Liver (tissue), 9 donors: Measurements from ENCODE around the gene TMEM51. TPM values are rescaled to one million over a fixed set of nuclear protein-coding genes. Genes with fewer than 3 reads are reported as not detected.

ENCODE experiments used
- DNase-seq: peaks from one replicate; pipeline ENCODE4 v3.0.0-alpha.2; 2017; ENCODE audit warnings: low spot score
- H3K27ac ChIP-seq, 2 donors: one replicate each; pipeline ENCODE4 v1.7.0; 2013; ENCODE audit warnings: inconsistent platforms in 2 of 2, low read length in 2 of 2, control low read depth in 1 of 2, low read depth in 1 of 2, mild to moderate bottlenecking in 1 of 2
- H3K27me3 ChIP-seq, 4 donors: one replicate each; pipeline versions ENCODE4 v1.6.1 to v1.7.0; 2013; ENCODE audit warnings: low read length in 3 of 4, inconsistent platforms in 1 of 4, mild to moderate bottlenecking in 1 of 4, moderate library complexity in 1 of 4; ENCODE audit not compliant: control insufficient read depth in 4 of 4, insufficient read depth in 4 of 4
- H3K36me3 ChIP-seq, 4 donors: one replicate each; pipeline versions ENCODE4 v1.6.1 to v1.7.0; 2013; ENCODE audit warnings: low read length in 3 of 4, mild to moderate bottlenecking in 3 of 4, low read depth in 1 of 4, moderate library complexity in 1 of 4; ENCODE audit not compliant: control insufficient read depth in 4 of 4, insufficient read depth in 3 of 4
- H3K4me1 ChIP-seq, 4 donors: one replicate each; pipeline versions ENCODE4 v1.6.1 to v1.7.0; 2013; ENCODE audit warnings: low read length in 3 of 4, mild to moderate bottlenecking in 3 of 4, moderate library complexity in 1 of 4; ENCODE audit not compliant: control insufficient read depth in 4 of 4, insufficient read depth in 4 of 4
- H3K4me3 ChIP-seq, 3 donors: one replicate each; pipeline versions ENCODE4 v1.6.1 to v1.7.0; 2013; ENCODE audit warnings: low read length in 3 of 3, control low read depth in 1 of 3, low read depth in 1 of 3, mild to moderate bottlenecking in 1 of 3
- H3K9ac ChIP-seq, 2 donors: one replicate each; pipeline ENCODE4 v1.7.0; 2013; ENCODE audit warnings: low read length in 2 of 2, mild to moderate bottlenecking in 2 of 2, moderate library complexity in 2 of 2, control low read depth in 1 of 2, low read depth in 1 of 2
- H3K9me3 ChIP-seq, 4 donors: one replicate each; pipeline versions ENCODE4 v1.6.1 to v1.7.0; 2013; ENCODE audit warnings: low read length in 3 of 4; ENCODE audit not compliant: control insufficient read depth in 4 of 4
- ATF3 ChIP-seq: IDR thresholded peaks from 2 replicates; pipeline ENCODE4 v1.6.1; 2016; ENCODE audit warnings: antibody characterized with exemption
- CTCF ChIP-seq: fragments of 150-350 bp; IDR thresholded peaks from 2 replicates; pipeline ENCODE4 v1.5.1; 2017; ENCODE audit warnings: improper control_type of control experiment, low read depth, low read length; ENCODE audit not compliant: missing input control
- EGR1 ChIP-seq, 2 donors: IDR thresholded peaks; 2 replicates each; pipeline ENCODE4 v1.6.1; 2016 to 2018; ENCODE audit warnings: antibody characterized with exemption in 2 of 2, low read depth in 2 of 2
- FOXA1 ChIP-seq: IDR thresholded peaks from 2 replicates; pipeline ENCODE4 v1.6.1; 2016; ENCODE audit warnings: antibody characterized with exemption
- FOXA2 ChIP-seq: IDR thresholded peaks from 2 replicates; pipeline ENCODE4 v1.6.1; 2016; ENCODE audit warnings: antibody characterized with exemption
- GABPA ChIP-seq, 2 donors: IDR thresholded peaks in 1 of 2; conservative IDR thresholded peaks in 1 of 2; 2 replicates each; pipeline ENCODE4 v1.6.1; 2016; ENCODE audit warnings: antibody characterized with exemption in 2 of 2, mild to moderate bottlenecking in 1 of 2, moderate library complexity in 1 of 2
- HNF4A ChIP-seq, 2 donors: conservative IDR thresholded peaks; 2 replicates each; pipeline ENCODE4 v1.6.1; 2016; ENCODE audit warnings: antibody characterized with exemption in 2 of 2, mild to moderate bottlenecking in 2 of 2
- HNF4G ChIP-seq: IDR thresholded peaks from 2 replicates; pipeline ENCODE4 v1.6.1; 2016; ENCODE audit warnings: antibody characterized with exemption
- JUND ChIP-seq, 2 donors: IDR thresholded peaks; 2 replicates each; pipeline ENCODE4 v1.6.1; 2016; ENCODE audit warnings: antibody characterized with exemption in 2 of 2
- MAX ChIP-seq: IDR thresholded peaks from 2 replicates; pipeline ENCODE4 v1.6.1; 2016; ENCODE audit warnings: antibody characterized with exemption
- NR2F2 ChIP-seq: IDR thresholded peaks from 2 replicates; pipeline ENCODE4 v1.6.1; 2016; ENCODE audit warnings: antibody characterized with exemption
- RAD21 ChIP-seq, 2 donors: IDR thresholded peaks; 2 replicates each; pipeline ENCODE4 v1.6.1; 2016; ENCODE audit warnings: antibody characterized with exemption in 2 of 2, mild to moderate bottlenecking in 2 of 2
- REST ChIP-seq: IDR thresholded peaks from 2 replicates; pipeline ENCODE4 v1.6.1; 2016; ENCODE audit warnings: antibody characterized with exemption, mild to moderate bottlenecking
- RXRA ChIP-seq, 2 donors: IDR thresholded peaks; 2 replicates each; pipeline ENCODE4 v1.6.1; 2017 to 2018; ENCODE audit warnings: antibody characterized with exemption in 2 of 2, mild to moderate bottlenecking in 1 of 2
- SP1 ChIP-seq: IDR thresholded peaks from 2 replicates; pipeline ENCODE4 v1.6.1; 2018; ENCODE audit warnings: antibody characterized with exemption, mild to moderate bottlenecking
- TAF1 ChIP-seq: conservative IDR thresholded peaks from 2 replicates; pipeline ENCODE4 v1.6.1; 2016; ENCODE audit warnings: antibody characterized with exemption, mild to moderate bottlenecking
- YY1 ChIP-seq: IDR thresholded peaks from 2 replicates; pipeline ENCODE4 v1.6.1; 2016; ENCODE audit warnings: antibody characterized with exemption, mild to moderate bottlenecking
- ZBTB33 ChIP-seq: IDR thresholded peaks from 2 replicates; pipeline ENCODE4 v1.6.1; 2016; ENCODE audit warnings: antibody characterized with exemption
- WGBS: extraction: QIAGEN DNeasy Blood & Tissue Kit; methylation state at CpG from one replicate; pipeline ENCODE4 v1.1.7; 2013; 5-methylcytosine and 5-hydroxymethylcytosine counted together
- polyA plus RNA-seq, 2 donors: library from polyadenylated mRNA; stranded (reverse) in 1 of 2; unstranded in 1 of 2; fragments of 200-250 nt in 1 of 2; fragments of >200 nt in 1 of 2; fragmentation: Nextera tagmentation in 1 of 2; extraction: Ambion mirVana in 1 of 2; gene quantifications; one replicate each; pipeline versions ENCODE4 v1.2.1 to v1.2.3, GENCODE V29; 2013 to 2015
- total RNA-seq, 2 donors: library from RNA; depleted of rRNA; stranded (reverse); fragments of >200 nt; gene quantifications; one replicate each; pipeline ENCODE4 v1.2.3, GENCODE V29; 2014
- donor health status: healthy.
- donor health status: healthy.
- donor health status: healthy.
- donor health status: healthy.
- donor health status: healthy.

Gene TMEM51
- total and polyA plus RNA-seq, 4 donors: 1.3 to 2.7 (median 1.9) TPM

GRCh38 chr1:15185617-15186016 is 32.1 kb downstream of the TMEM51 start:
- DNase-seq: no peak
- Histone ChIP-seq H3K4me1 (no peaks in the 10 kb centered on the region), H3K9me3 (no peaks in the 10 kb centered on the region), H3K36me3 (no peaks in the 10 kb centered on the region), H3K27me3 (peaks cover 0 to 5% (median under 1%) of the 10 kb centered on the region in 4 donors), H3K9ac (no peak overlapping the region), H3K27ac (no peak overlapping the region), H3K4me3 (no peak overlapping the region)
- 41% methylated on average over 3 of the region's 3 CpGs for WGBS
- TF ChIP-seq ZBTB33 (no peak), REST (no peak), GABPA (IDR thresholded peaks at IDR 0.05 in 1 of 2, conservative IDR thresholded peaks at IDR 0.05 in 1 of 2) (no peak), RAD21 (IDR thresholded peaks at IDR 0.05) (no peak), MAX (no peak), JUND (IDR thresholded peaks at IDR 0.05) (no peak), CTCF (no peak), FOXA1 (no peak), RXRA (IDR thresholded peaks at IDR 0.05) (no peak), SP1 (no peak)

GRCh38 chr1:15186073-15186845 is 32.7 kb downstream of the TMEM51 start:
- no peak for DNase-seq
- Histone ChIP-seq H3K9ac (no peak overlapping the region), H3K4me1 (no peaks in the 10 kb centered on the region), H3K36me3 (no peaks in the 10 kb centered on the region), H3K9me3 (no peaks in the 10 kb centered on the region), H3K27me3 (peaks cover 0 to 2% (median 0%) of the 10 kb centered on the region in 4 donors), H3K27ac (no peak overlapping the region), H3K4me3 (no peak overlapping the region)
- WGBS: 75% methylated on average over 6 of the region's 6 CpGs
- no peak for TF ChIP-seq GABPA (IDR thresholded peaks at IDR 0.05 in 1 of 2, conservative IDR thresholded peaks at IDR 0.05 in 1 of 2)
- no peak for TF ChIP-seq NR2F2
- no peak for TF ChIP-seq TAF1
- no peak for TF ChIP-seq FOXA1
- TF ChIP-seq SP1: no peak
- no peak for TF ChIP-seq HNF4A (conservative IDR thresholded peaks at IDR 0.05)
- no peak for TF ChIP-seq RAD21 (IDR thresholded peaks at IDR 0.05)
- TF ChIP-seq FOXA2: no peak
- no peak for TF ChIP-seq JUND (IDR thresholded peaks at IDR 0.05)
- no peak for TF ChIP-seq HNF4G
- TF ChIP-seq EGR1 (IDR thresholded peaks at IDR 0.05; ENCODE audit: low read depth in 2 of 2): no peak
- no peak for TF ChIP-seq YY1
- TF ChIP-seq ZBTB33: no peak
- no peak for TF ChIP-seq ATF3
